ENCODE results near the gene LRRC61. TPM values are rescaled to one million over a fixed set of nuclear protein-coding genes. Genes with fewer than 3 reads are reported as not detected.

LRRC61 gene
- total RNA-seq, 1 donor from 2014 or later: 11.7 TPM

GRCh38 chr7:150332852-150333635, 9.9 kb downstream of the LRRC61 start:
- DNase-seq: no peak

GRCh38 chr7:150333659-150334058, 10.5 kb downstream of the LRRC61 start:
- DNase-seq: no peak

DNA sequence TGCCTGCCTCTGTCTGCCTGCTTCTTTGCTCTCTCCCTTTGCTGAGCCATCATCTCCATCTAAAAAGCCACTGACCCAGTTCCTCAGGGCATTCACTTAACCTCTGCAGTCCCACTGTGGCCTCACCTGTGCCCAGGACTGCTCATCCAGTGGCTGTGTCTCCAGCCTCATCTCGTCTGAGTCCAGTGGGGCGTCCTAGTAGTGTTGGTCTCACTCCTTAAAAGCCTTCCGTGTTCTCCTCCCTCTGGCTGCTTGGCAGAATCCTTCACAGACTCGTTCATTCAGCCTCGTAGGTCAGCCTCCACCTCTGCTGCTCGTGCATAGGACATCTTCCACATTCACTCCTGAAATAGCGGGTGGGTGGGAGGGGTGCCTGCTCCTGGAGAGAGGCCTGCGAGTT, 11.0 kb downstream of the LRRC61 start:
- no peak for DNase-seq

- DNase-seq: no peak
These were observed 12.1 kb downstream of the LRRC61 start for GRCh38 chr7:150335108-150335773.

GRCh38 chr7:150335774-150336112, 12.6 kb downstream of the LRRC61 start:
- DNase-seq: no peak

DNA sequence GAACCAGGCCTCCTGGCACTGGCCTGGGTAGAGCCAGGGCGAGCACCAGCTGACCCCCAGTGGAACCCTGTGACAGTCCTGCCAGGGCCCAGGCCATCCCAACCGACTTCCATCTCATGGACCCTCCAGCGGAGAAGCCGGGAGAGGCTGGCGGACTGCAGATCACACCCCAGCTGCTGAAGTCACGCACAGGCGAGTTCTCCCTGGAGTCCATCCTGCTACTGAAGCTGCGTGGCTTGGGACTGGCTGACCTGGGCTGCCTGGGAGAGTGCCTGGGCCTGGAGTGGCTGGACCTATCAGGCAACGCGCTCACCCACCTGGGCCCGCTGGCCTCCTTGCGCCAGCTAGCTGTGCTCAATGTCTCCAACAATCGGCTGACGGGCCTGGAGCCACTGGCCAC, 13.6 kb downstream of the LRRC61 start:
- DNase-seq: no peak

DNA sequence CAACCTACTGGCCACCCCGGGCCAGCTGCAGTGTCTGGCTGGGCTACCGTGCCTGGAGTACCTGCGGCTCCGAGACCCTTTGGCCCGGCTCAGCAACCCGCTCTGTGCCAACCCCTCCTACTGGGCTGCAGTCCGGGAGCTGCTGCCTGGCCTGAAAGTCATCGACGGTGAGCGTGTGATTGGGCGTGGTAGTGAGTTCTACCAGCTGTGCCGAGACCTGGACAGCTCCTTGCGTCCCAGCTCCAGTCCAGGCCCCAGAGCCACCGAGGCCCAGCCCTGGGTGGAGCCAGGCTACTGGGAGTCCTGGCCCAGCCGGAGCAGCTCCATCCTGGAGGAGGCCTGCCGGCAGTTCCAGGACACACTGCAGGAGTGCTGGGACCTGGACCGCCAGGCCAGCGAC, 14.0 kb downstream of the LRRC61 start:
- no peak for DNase-seq

DNA sequence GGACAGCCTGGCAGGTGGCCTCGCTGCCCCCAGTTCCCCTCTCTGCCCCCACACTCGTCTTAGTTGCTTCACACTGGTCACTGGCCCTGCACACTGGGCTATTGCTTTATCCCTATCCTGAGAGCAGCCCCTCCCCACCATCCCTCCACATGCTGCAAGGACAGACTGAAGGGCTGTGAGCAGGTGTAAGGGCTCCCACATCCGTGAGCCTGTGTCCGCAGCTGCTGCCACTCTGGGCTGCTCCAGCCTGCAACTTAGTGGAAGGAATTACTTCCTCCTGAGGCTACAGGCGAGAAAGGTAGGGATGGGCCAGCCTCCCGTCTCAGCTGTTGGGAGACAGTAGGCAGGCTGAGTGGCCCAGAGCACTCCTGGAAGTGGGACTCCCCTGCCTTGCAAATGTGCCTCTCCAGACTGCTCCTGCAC, 14.5 kb downstream of the LRRC61 start:
- no peak for DNase-seq

DNA sequence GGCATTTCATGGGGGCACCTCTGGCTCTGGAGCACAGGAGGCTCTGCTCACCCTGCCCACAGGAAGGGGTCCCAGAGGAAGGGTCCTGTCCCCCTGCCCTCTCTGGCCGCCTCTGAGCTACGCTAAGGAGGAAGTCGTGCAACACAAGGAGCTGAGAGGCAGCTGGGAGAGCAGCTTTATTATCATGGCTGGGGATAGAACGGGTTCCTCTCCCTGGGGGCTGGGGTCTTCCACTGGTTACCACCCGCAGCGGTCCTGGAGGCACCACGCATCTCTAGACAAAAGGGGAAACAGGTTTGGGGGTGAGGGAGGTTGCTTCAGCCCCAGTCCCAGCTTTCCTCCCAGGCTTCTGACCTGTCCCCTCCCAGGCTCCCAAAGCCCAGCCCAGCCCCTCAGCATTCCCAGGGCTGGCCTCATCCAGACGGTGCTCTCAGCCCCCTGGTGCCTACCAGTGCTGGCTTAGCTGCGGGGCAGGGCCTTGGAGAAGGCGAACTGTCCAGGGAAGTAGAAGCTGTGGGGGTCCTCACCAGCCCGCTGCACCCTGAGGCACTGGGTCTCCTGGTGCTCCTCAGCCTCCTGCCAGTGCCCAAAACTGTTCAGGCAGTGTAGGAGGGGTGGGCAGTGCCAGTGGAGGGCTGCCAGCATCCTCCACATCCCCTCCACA, 15.1 kb downstream of the LRRC61 start:
- no peak for DNase-seq

DNA sequence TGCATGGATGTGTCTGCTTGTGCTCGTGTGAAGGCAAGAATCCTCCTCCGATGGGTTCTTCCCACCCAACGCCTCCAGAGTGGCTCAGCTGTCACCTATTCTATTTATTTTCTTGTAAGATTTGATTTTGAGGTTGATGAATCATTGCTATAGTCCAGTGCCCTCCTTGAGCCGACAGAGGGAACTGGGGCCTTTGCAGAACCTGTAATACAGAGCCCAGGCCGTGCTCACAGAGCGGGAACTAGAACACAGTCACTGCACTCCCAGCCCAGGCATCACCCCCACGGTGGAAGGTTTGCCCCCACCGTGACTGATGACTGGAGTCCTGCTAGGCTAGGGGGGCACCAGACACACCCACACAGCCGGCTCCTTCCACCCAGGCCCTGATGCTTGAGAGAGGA, 16.3 kb downstream of the LRRC61 start:
- no peak for DNase-seq

DNA sequence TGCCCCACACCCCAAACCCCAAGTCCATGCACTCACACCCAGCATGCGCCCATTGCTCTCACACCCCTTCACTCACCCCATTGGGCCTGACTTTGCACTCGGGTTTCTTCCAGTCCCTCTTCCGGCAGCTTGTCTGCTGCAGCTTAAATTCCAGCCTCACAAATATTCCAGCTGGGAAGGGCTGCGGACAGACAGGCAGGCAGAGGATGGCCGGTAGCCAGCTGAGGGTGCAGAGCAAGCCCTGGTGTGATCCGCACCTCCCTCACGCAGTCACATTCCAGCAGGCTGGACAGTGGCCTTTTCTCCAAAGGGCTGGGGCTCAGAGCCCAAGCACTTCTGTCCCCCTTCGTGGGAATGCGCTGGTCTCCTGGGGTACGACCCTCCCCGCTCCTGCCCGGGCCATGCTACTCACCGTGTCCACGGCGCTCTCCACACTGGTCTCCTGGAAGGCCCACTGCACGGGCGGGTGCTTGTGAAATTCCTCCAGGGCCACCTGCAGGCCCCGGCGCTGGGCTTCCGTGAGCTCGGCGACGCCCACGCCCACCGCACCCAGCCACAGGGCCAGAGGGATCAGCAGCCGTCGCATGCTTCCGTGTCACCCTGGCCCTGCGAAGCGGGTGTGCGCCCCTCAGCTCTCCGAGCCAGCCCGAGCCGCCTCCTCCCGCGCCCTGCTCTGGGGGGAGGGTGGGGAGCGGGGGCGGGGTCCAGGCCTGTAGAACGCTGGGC, 17.0 kb downstream of the LRRC61 start:
- no peak for DNase-seq

DNA sequence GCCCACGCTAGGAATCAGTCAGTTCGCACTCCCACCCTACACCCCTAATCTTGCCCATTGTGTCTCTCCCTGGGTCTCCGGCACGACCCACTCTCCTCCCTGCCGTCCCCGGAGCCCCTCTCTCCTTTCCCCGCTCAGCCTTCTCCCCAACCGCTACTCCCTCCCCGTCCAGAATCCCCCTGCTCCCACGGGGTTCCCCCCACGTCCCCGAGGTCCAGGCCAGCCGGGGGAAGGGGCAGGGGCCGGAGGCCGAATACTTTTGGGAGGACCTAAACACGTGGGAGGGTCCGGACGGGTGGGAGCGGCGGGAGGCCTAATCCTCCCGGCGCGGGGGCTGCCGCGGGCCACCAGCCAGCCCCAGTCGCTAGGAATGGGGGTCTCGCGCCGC, 17.7 kb downstream of the LRRC61 start:
- DNase-seq: no peak

GRCh38 chr7:150341263-150342120, 18.3 kb downstream of the LRRC61 start, which contains the start of gene RARRES2:
TSS of gene RARRES2 (minus strand) at chr7:150341629. CDS start at chr7:150340609, 1,020 bp downstream.
- DNase-seq: no peak

GRCh38 chr7:150342121-150342408, 18.9 kb downstream of the LRRC61 start:
- no peak for DNase-seq

DNA sequence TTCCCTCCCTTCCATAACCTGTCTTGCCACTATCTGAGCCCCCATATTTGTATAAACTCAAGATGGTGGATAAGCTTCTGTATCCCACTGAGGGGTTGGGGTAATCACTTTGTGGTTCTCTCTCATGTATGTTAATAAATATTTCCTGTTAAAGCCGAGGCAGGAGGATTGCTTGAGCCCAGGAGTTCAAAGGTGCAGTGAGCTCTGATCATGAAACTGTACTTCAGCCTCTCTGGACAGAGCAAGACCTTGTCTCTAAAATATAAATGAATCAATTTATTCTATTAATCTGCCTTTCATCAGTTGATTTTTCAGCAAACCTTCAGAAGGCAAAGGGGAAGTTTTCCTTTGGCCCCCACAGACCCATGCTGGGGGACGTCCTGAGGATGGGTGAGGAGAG, 20.1 kb downstream of the LRRC61 start:
- no peak for DNase-seq

- no peak for DNase-seq
These were observed 21.1 kb downstream of the LRRC61 start for GRCh38 chr7:150344299-150344698.

GRCh38 chr7:150345012-150345411, 21.9 kb downstream of the LRRC61 start:
- no peak for DNase-seq

- DNase-seq: no peak
These were observed 23.8 kb downstream of the LRRC61 start for GRCh38 chr7:150346922-150347321.

- no peak for DNase-seq
These were observed 28.5 kb downstream of the LRRC61 start for GRCh38 chr7:150351587-150352194.

- no peak for DNase-seq
These were observed 32.5 kb downstream of the LRRC61 start for GRCh38 chr7:150355666-150356059.

GRCh38 chr7:150356265-150356897, 33.2 kb downstream of the LRRC61 start:
- no peak for DNase-seq

All from occipital lobe (tissue), 2 donors.